Bronchial epithelial cell (primary cell): ENCODE data around the gene MTA1. TPM values are rescaled to one million over a fixed set of nuclear protein-coding genes. Genes with fewer than 3 reads are reported as not detected.

Experiments
- DNase-seq: peaks from one replicate; pipeline ENCODE4 v3.0.0-alpha.2; 2010; ENCODE audit warnings: low read depth
- FAIRE-seq: peaks from 2 replicates; lab custom pipeline; 2011; peaks lifted over from hg19 to GRCh38; lab: Jason Lieb, UNC
- H3K27me3 ChIP-seq: 2 replicates; pipeline ENCODE4 v1.5.1; 2011; ENCODE audit warnings: low read length; ENCODE audit not compliant: control insufficient read depth, insufficient read depth
- H3K36me3 ChIP-seq: 2 replicates; pipeline ENCODE4 v1.5.1; 2011; ENCODE audit warnings: low read length; ENCODE audit not compliant: control insufficient read depth, insufficient read depth
- H3K4me3 ChIP-seq: 2 replicates; pipeline ENCODE4 v1.5.1; 2011; ENCODE audit warnings: mild to moderate bottlenecking, low read depth, low read length, control low read depth
- total RNA-seq: library from RNA; depleted of rRNA; stranded (reverse); fragments of >200 nt; gene quantifications from 2 replicates; pipeline ENCODE4 v1.2.1, GENCODE V29; 2014
- TF ChIP-seq, protein P1 (sequence below): IDR thresholded peaks from 2 replicates; pipeline ENCODE4 v1.5.1; 2011; ENCODE audit warnings: mild to moderate bottlenecking, moderate library complexity, low read length, control low read depth, inconsistent platforms; ENCODE audit not compliant: insufficient read depth, severe bottlenecking

The MTA1 gene
- total RNA-seq, 1 donor from 2014 or later: 25.5 TPM

DNA sequence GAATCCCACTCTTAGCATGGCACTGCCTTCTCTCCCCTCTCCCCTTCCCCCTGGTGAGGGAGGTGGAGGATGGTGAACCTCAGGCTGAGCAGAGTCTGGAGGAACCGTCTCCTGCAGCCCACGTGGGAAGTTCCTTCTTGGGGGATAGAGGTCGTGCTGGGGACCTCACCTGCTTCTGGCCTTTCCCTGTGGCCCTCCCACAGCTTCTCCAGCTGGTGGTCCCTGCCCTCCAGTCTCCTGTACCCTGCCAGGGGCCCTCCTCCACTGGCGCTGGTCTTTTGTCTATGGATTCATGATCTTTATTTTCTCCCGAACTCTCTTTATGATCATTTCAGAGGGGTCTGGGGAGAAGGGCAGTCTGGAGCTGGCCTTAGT lies 9.0 kb upstream of the MTA1 start:
- DNase-seq (no peak), FAIRE-seq (no peak)
- Histone ChIP-seq H3K36me3 (no peaks in the 10 kb centered on the region), H3K4me3 (no peak overlapping the region), H3K27me3 (peaks cover 5% of the 10 kb centered on the region)
- TF ChIP-seq, protein P1, sequence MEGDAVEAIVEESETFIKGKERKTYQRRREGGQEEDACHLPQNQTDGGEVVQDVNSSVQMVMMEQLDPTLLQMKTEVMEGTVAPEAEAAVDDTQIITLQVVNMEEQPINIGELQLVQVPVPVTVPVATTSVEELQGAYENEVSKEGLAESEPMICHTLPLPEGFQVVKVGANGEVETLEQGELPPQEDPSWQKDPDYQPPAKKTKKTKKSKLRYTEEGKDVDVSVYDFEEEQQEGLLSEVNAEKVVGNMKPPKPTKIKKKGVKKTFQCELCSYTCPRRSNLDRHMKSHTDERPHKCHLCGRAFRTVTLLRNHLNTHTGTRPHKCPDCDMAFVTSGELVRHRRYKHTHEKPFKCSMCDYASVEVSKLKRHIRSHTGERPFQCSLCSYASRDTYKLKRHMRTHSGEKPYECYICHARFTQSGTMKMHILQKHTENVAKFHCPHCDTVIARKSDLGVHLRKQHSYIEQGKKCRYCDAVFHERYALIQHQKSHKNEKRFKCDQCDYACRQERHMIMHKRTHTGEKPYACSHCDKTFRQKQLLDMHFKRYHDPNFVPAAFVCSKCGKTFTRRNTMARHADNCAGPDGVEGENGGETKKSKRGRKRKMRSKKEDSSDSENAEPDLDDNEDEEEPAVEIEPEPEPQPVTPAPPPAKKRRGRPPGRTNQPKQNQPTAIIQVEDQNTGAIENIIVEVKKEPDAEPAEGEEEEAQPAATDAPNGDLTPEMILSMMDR: no peak

DNA sequence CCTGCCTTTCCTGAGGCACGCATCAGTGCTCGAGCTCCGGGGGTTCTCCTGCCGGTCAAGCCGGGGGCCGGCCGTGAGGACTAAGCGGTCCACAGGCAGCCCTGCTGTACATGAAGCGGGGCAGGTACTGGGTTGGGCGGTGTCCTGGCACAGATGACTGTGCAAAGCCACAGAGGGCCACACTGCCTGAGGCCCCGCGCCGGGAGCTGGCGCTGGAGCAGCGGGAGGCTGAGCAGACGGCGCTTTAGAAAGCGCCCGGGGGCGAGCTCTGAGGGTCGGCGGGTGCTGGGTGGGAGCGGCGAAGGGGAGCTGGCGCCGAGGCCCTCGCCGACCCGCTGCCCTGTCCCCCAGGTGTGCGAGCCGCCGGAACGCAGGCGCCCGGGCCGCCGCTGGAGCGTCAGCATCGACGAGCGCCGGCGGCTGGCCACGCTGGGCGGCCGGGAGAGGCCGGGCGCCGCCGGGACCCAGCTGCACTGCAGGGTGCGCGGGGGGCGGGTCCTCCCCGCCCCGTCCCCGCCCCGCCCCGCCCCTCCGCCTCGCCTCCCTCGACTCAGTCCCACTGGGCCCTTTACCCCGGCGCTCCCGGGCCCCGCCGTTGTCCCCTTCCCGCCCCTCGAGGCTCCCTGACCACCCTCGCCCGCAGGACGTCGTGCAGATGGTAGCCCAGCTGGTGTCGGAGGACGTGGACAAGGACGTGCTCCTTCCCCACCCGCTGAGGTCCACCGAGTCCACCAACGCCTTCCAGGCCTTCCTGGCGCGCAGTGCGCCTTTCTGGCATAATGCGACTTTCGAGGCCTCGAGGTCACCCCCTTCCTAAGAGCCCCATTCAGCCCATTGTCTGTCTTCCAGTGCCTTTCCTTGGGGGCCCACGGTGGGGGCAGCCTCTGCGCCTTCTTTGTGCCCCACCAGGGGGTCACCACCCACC lies 8.3 kb upstream of the MTA1 start:
- Histone ChIP-seq H3K4me3 (peak overlapping the region; percentile 23), H3K36me3 (no peaks in the 10 kb centered on the region), H3K27me3 (peaks cover 5% of the 10 kb centered on the region)
- TF ChIP-seq, protein P1: no peak
- FAIRE-seq (no peak), DNase-seq (peak; percentile 29)

DNA sequence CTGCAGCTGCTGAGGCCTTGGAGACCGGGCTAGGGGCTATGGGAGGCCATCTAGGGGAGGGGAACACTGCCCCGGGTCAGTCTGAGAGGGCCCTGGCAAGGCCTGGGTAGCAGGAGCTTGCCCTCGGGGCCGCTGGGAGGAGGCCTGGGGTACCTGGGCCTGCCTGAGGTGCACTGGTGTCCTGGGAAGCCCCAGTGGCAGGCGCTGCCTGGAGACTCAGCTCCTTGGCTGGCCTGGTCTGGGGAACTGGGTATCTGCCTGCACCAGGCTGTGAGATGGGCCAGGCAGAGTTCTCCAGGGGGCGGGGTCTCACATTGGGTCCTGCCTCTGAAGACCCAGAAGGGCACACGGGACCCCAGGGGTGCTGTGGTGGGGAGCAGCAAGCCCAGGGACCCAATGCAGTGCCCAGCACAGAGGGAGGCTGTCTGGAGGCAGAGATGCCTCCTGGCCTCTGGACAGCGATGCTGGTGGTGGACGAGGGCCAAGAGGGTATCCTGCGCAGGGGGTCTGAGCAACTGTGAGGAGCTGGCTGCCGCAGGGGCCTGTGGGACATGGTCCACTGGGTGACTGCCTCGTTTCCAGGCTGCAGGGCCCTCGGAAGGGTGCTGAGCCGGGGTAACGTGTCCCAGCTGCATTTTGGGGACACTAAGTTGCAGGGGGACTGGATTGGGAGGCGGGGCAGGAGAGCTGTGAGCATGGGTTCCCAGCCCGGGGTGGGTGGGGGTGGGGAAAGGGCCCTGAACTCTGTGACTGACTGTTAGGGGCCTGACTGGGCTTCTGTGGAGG lies 7.4 kb upstream of the MTA1 start:
- no peak for FAIRE-seq
- TF ChIP-seq, protein P1: no peak
- no peaks in the 10 kb centered on the region for H3K36me3 ChIP-seq
- H3K27me3 ChIP-seq: peaks cover 5% of the 10 kb centered on the region
- DNase-seq: no peak
- no peak overlapping the region for H3K4me3 ChIP-seq

DNA sequence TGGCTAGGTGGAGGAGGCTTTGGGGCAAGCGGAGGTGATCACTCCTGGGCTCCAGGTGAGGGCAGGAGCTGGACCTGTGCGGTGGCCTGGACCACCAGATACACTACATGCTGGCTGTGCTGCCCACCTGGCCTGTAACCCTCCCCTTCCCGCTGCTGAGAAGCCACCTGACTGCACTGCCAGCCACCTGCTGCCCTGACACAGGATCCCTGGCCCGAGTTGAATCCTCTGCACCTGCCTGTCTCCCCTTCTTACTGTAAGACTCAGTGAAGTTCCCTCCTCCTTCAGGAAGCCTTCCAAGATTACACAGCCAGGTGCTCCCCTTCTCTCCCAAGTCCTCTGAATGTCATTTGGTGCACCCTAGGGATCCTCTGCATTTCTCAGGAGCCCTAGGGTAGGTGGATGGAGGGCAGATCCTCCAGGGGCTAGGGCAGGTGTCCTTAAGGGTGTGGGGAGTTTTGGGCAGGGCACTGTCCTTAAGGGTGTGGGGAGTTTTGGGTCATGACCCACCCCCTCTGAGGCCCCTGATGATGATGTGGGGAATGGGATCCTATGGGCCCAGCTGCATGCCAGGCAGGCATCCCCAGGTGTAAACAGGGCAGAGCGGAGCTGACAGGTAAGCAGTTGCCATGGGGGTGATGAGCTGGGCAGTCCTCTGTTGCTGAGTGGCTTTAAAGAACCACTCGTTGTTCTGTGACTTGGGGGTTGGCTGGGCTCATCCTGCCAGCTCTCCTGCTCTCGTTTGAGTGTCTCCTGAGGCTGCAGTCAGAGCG lies 6.7 kb upstream of the MTA1 start:
- Histone ChIP-seq H3K27me3 (peaks cover 5% of the 10 kb centered on the region), H3K36me3 (no peaks in the 10 kb centered on the region), H3K4me3 (no peak overlapping the region)
- TF ChIP-seq, protein P1: no peak
- DNase-seq (no peak), FAIRE-seq (peak; percentile 18)

DNA sequence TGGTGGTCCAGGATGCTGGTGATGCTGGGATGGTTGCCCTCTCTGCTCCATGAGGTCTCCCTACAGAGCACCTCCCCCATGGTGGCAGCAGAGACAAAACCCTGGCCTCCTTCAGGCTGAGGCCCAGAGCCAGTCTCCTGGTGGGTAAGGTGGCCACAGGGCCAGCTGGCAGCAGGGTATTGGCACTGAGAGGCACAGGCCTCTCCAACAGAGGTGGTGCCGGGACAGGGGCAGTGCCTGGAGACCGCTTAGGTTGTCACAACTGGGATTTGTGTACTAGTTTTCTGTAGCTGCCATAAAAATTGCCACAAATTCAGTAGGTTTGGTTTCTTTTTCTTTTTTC lies 6.1 kb upstream of the MTA1 start:
- Histone ChIP-seq H3K4me3 (no peak overlapping the region), H3K27me3 (peaks cover 5% of the 10 kb centered on the region), H3K36me3 (no peaks in the 10 kb centered on the region)
- TF ChIP-seq, protein P1: no peak
- FAIRE-seq (no peak), DNase-seq (no peak)
